Kidney (tissue), 14 donors: ENCODE data around the gene ACAD8. TPM values are rescaled to one million over a fixed set of nuclear protein-coding genes. Genes with fewer than 3 reads are reported as not detected.

Source experiments
- DNase-seq, 5 donors: peaks; one replicate each; pipeline ENCODE4 v3.0.0-alpha.2; 2013 to 2020
- FAIRE-seq: peaks from 2 replicates; lab custom pipeline; 2012; peaks lifted over from hg19 to GRCh38; lab: Jason Lieb, UNC
- H3K27ac ChIP-seq, 2 donors: one replicate each; pipeline ENCODE4 v1.7.0; 2013; ENCODE audit warnings: low read depth in 2 of 2, low read length in 2 of 2, inconsistent platforms in 1 of 2
- H3K27me3 ChIP-seq: one replicate; pipeline ENCODE4 v1.7.1; 2013; ENCODE audit warnings: low read length, inconsistent platforms; ENCODE audit not compliant: control insufficient read depth, insufficient read depth
- H3K36me3 ChIP-seq, 3 donors: one replicate each; pipeline versions ENCODE4 v1.7.0 to v1.7.1; 2013; ENCODE audit warnings: low read length in 3 of 3, control low read depth in 1 of 3, inconsistent platforms in 1 of 3; ENCODE audit not compliant: insufficient read depth in 3 of 3, control insufficient read depth in 2 of 3
- H3K4me1 ChIP-seq, 3 donors: one replicate each; pipeline versions ENCODE4 v1.7.0 to v1.7.1; 2013; ENCODE audit warnings: low read length in 3 of 3, inconsistent platforms in 1 of 3, low read depth in 1 of 3; ENCODE audit not compliant: control insufficient read depth in 2 of 3, insufficient read depth in 2 of 3
- H3K4me3 ChIP-seq, 3 donors: one replicate each; pipeline versions ENCODE4 v1.7.0 to v1.8.1; 2013; ENCODE audit warnings: low read length in 3 of 3, control low read depth in 1 of 3, inconsistent platforms in 1 of 3
- H3K9ac ChIP-seq, 3 donors: one replicate each; pipeline versions ENCODE4 v1.7.0 to v1.7.1; 2013; ENCODE audit warnings: low read length in 3 of 3, control low read depth in 1 of 3, inconsistent platforms in 1 of 3
- H3K9me3 ChIP-seq, 3 donors: one replicate each; pipeline versions ENCODE4 v1.7.0 to v1.7.1; 2013; ENCODE audit warnings: low read length in 3 of 3, control low read depth in 1 of 3, inconsistent platforms in 1 of 3; ENCODE audit not compliant: control insufficient read depth in 2 of 3, insufficient read depth in 1 of 3
- CTCF ChIP-seq: IDR thresholded peaks from 3 replicates; pipeline ENCODE4 v1.5.1; 2012; ENCODE audit warnings: mild to moderate bottlenecking, moderate library complexity, borderline replicate concordance; ENCODE audit not compliant: insufficient read depth; ENCODE audit errors: extremely low read depth
- intact Hi-C: fragments of 100-400 bp; cut with DNase I; formaldehyde crosslinking; loops from one replicate; pipeline ENCODE4 v1.11.1; 2022
- polyA plus RNA-seq: library from polyadenylated mRNA; stranded (reverse); fragments of 350-450 nt; fragmentation: Illumina TruSeq; extraction: RNeasy Lipid Tissue Mini Kit (QIAGEN cat#74804); gene quantifications from one replicate; pipeline ENCODE4 v1.2.3, GENCODE V29; 2014; ENCODE audit warnings: low read depth, low replicate concordance; ENCODE audit not compliant: insufficient read depth
- total RNA-seq: library from RNA; stranded (reverse); fragmentation: NEBNext Ultra II Directional; extraction: Animal tissue kit (Norgen Biotek cat#: 25700); gene quantifications from one replicate; pipeline ENCODE4 v1.2.1, GENCODE V29; 2021
- donor health status: control.
- donor health status: control.
- donor health status: control.
- donor health status: control.
- donor health status: control.
- donor health status: DM: yes; HTN: yes; CAD: no.
- donor health status: Normal renal cell carcinoma (clear cell type).

Gene ACAD8
- total and polyA plus RNA-seq, 2 donors from 2014 or later, result 28.1 to 42.1 TPM

- Histone ChIP-seq H3K4me1 (no peaks in the 10 kb centered on the region), H3K36me3 (no peaks in the 10 kb centered on the region), H3K9me3 (peaks cover 0 to 6% (median 1%) of the 10 kb centered on the region in 3 donors), H3K4me3 (no peak overlapping the region), H3K27me3 (no peaks in the 10 kb centered on the region), H3K9ac (no peak overlapping the region), H3K27ac (no peak overlapping the region)
- FAIRE-seq (no peak), DNase-seq (no peak)
- no peak for TF ChIP-seq CTCF
- intact Hi-C loops, result no loop called here
Measured at GRCh38 chr11:134312223-134312622, 58.9 kb downstream of the ACAD8 start.

- DNase-seq (no peak), FAIRE-seq (no peak)
- intact Hi-C loops, result no loop called here
Measured at GRCh38 chr11:134312807-134313206, 59.4 kb downstream of the ACAD8 start.

GRCh38 chr11:134313379-134313778, 60.0 kb downstream of the ACAD8 start:
- Histone ChIP-seq H3K27me3 (no peaks in the 10 kb centered on the region), H3K27ac (no peak overlapping the region), H3K4me3 (no peak overlapping the region), H3K4me1 (no peaks in the 10 kb centered on the region), H3K9me3 (peaks cover 0 to 6% (median 4%) of the 10 kb centered on the region in 3 donors), H3K9ac (no peak overlapping the region), H3K36me3 (no peaks in the 10 kb centered on the region)
- intact Hi-C loops, result no loop called here
- DNase-seq, result no peak
- no peak for FAIRE-seq
- no peak for TF ChIP-seq CTCF

More at GRCh38 chr11:134312807-134313206, 59.4 kb downstream of the ACAD8 start:
- H3K9me3 ChIP-seq, result peaks cover 0 to 6% (median 4%) of the 10 kb centered on the region in 3 donors
- no peaks in the 10 kb centered on the region for H3K27me3 ChIP-seq
- H3K4me3 ChIP-seq, result no peak overlapping the region
- H3K36me3 ChIP-seq, result no peaks in the 10 kb centered on the region
- H3K27ac ChIP-seq, result no peak overlapping the region
- H3K4me1 ChIP-seq, result no peaks in the 10 kb centered on the region
- no peak for TF ChIP-seq CTCF
- no peak overlapping the region for H3K9ac ChIP-seq
